Subcutaneous adipose tissue (tissue), 4 donors: ENCODE data around the gene TTLL11. TPM values are rescaled to one million over a fixed set of nuclear protein-coding genes. Genes with fewer than 3 reads are reported as not detected.

Experiments used
- total RNA-seq, 4 donors: library from RNA; depleted of rRNA; stranded (reverse); fragments of >200 nt; gene quantifications; one replicate each; pipeline ENCODE4 v1.1.0, GENCODE V29; 2016
- TF ChIP-seq, protein P1 (sequence below): fragments of 450-650 bp; IDR thresholded peaks from one replicate; pipeline ENCODE4 v1.5.1; 2016; ENCODE audit warnings: low read depth, mild to moderate bottlenecking, control low read depth, antibody characterized with exemption, moderate library complexity

Gene TTLL11
- total RNA-seq, 4 donors from 2014 or later: 4.4 to 8.7 (median 6.4) TPM

DNA sequence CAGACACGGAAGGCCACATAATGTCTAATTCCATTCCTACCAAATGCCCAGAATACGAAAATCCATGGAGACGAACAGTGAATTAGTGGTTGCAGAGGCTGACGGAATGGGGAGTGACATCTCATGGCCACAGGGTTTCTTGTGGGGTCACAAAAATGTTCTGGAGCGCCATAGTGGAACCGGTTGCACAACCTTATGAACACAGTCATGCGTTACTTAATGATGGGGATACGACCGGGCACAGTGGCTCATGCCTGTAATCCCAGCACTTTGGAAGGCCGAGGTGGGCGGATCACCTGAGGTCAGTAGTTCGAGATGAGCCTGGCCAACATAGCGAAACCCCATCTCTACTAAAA is 26.0 kb upstream of the TTLL11 start:
- TF ChIP-seq, protein P1, sequence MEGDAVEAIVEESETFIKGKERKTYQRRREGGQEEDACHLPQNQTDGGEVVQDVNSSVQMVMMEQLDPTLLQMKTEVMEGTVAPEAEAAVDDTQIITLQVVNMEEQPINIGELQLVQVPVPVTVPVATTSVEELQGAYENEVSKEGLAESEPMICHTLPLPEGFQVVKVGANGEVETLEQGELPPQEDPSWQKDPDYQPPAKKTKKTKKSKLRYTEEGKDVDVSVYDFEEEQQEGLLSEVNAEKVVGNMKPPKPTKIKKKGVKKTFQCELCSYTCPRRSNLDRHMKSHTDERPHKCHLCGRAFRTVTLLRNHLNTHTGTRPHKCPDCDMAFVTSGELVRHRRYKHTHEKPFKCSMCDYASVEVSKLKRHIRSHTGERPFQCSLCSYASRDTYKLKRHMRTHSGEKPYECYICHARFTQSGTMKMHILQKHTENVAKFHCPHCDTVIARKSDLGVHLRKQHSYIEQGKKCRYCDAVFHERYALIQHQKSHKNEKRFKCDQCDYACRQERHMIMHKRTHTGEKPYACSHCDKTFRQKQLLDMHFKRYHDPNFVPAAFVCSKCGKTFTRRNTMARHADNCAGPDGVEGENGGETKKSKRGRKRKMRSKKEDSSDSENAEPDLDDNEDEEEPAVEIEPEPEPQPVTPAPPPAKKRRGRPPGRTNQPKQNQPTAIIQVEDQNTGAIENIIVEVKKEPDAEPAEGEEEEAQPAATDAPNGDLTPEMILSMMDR: no peak

DNA sequence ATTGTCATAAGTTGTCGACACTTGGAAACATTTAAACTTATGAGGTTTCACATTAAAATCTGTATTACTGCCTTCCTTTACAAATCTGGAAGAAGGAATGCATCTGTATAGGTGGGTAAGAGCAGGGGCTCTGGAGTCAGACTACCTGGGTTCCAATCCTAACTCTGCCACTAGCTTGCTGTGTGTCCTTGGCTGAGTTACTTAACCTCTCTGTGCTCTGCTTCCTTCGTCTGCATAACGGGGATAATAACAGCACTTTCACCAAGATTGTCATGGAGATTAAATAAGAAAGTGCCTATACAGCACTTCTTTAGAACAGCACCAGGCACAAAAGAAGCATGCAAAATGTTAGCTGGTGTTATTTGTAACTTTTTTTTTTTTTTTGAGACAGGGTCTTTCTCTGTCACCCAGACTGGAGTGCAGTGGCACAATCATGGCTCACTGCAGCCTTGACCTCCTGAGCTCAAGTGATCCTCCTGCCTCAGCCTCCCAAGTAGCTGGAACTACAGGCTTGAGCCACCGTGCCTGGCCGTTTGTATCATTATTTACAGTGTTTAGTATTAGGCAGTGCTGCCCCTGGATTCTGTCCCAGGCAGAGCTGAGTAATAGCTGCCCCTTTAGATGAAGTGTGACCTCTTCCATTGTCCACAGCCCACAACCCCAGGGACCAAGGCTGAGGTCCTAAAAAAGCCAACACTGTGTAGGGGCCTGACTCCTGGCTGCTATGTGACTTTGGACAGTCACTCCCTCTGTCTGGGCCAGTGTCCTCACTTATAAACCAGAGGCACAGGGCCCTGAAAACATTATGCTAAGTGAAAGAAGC is 25.4 kb upstream of the TTLL11 start:
- TF ChIP-seq, protein P1: no peak

GRCh38 chr9:122116448-122117173 is 23.5 kb upstream of the TTLL11 start:
- TF ChIP-seq, protein P1: no peak

- TF ChIP-seq, protein P1: no peak
Observed at GRCh38 chr9:122116040-122116439, 22.9 kb upstream of the TTLL11 start.

DNA sequence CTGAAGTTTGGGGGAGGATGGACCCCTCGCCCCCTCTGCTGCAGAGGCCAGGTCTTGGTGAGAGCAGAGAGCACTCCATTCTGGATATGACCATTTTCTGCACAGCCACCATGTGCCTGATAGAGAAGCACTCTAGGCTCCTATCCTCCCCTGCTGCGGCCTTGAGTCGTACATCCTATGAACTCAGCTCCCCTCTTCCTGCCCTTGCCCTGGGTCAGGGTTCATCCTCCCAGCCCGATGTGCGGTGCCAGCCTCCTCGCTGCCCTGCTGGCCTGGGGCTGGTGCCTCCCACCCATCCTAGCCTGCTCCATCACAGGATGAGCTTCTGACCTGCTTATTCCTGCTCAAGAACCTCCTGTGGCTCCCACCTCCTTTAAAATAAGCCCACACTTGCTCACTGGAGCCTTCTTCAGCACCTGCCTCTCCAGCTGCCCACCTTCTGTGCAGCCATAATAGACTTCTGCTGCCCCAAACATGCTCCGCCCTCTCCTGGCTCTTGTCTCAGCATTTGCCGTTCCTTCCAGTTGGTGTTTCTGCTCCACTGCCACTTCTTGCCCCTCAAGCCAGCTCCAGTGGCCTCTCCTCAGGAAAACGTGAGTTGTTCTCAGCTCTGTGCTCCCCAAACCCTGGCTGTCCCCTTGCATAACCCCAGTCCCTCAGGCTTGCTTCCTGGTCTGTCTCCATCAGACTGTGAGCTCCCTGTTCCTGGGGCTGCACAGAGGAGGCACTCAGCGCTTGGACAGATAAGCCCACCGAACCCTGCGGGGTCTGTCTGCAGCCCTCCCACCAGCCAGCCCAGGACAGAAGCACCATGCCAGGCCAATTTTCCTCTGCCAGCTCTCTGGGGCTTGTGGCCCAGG is 22.3 kb upstream of the TTLL11 start:
- TF ChIP-seq, protein P1: no peak

GRCh38 chr9:122113574-122113973 is 20.5 kb upstream of the TTLL11 start:
- TF ChIP-seq, protein P1: no peak
